IMR-90 (cell line): ENCODE results near the gene MAP3K5.

Source experiments
- CTCF ChIP-seq: conservative IDR thresholded peaks from 2 replicates; pipeline ENCODE4 v1.5.1; 2012; ENCODE audit warnings: mild to moderate bottlenecking, low read depth, low read length, improper control_type of control experiment
- ELK1 ChIP-seq: fragments of 150-350 bp; IDR thresholded peaks from 2 replicates; pipeline ENCODE4 v1.6.1; 2016; ENCODE audit warnings: low read depth, mild to moderate bottlenecking, low read length, moderate library complexity, borderline replicate concordance
- RFX5 ChIP-seq: IDR thresholded peaks from 2 replicates; pipeline ENCODE4 v1.8.0; 2012; ENCODE audit warnings: low read depth, mild to moderate bottlenecking, low read length, moderate library complexity
- USF2 ChIP-seq: fragments of 150-350 bp; IDR thresholded peaks from 2 replicates; pipeline ENCODE4 v1.6.1; 2017; ENCODE audit warnings: mild to moderate bottlenecking, antibody characterized with exemption, low read length, low read depth

- TF ChIP-seq CTCF (no peak), ELK1 (no peak), USF2 (no peak), RFX5 (no peak)
Observed at GRCh38 chr6:136624347-136624746, 167.9 kb downstream of the MAP3K5 start.
